ENCODE measurements around the gene MYO9B.

MYO9B gene

GRCh38 chr19:17125062-17125727 lies 49.6 kb downstream of the MYO9B start:
- peaks cover 4% of the 10 kb centered on the region for H3K4me1 ChIP-seq (ENCODE audit: insufficient read depth, poor library complexity, severe bottlenecking)
- no peak overlapping the region for H3K27ac ChIP-seq (ENCODE audit: poor library complexity, severe bottlenecking)
- H3K27me3 ChIP-seq (ENCODE audit: insufficient read depth, poor library complexity, severe bottlenecking), result no peaks in the 10 kb centered on the region
- H3K9me3 ChIP-seq (ENCODE audit: severe bottlenecking), result no peaks in the 10 kb centered on the region
- no peak overlapping the region for H3K4me3 ChIP-seq (ENCODE audit: severe bottlenecking)
- ATAC-seq (ENCODE audit: low read depth) (no peak), DNase-seq (ENCODE audit: low spot score) (no peak)
- no peaks in the 10 kb centered on the region; the same call in 1 of the 2 replicates for H3K36me3 ChIP-seq (ENCODE audit: low read depth)
- no peak for TF ChIP-seq CTCF (IDR thresholded peaks at IDR 0.05; ENCODE audit: poor library complexity, severe bottlenecking)

GRCh38 chr19:17125728-17126677 lies 50.4 kb downstream of the MYO9B start:
- Histone ChIP-seq H3K9me3 (ENCODE audit: severe bottlenecking) (no peaks in the 10 kb centered on the region), H3K27ac (ENCODE audit: poor library complexity, severe bottlenecking) (no peak overlapping the region), H3K36me3 (ENCODE audit: low read depth) (no peaks in the 10 kb centered on the region; the same call in 1 of the 2 replicates), H3K4me3 (ENCODE audit: severe bottlenecking) (no peak overlapping the region), H3K4me1 (ENCODE audit: insufficient read depth, poor library complexity, severe bottlenecking) (peaks cover 4% of the 10 kb centered on the region), H3K27me3 (ENCODE audit: insufficient read depth, poor library complexity, severe bottlenecking) (no peaks in the 10 kb centered on the region)
- ATAC-seq (ENCODE audit: low read depth) (0 out of 3 replicates have a peak, but pooled peaks have one; percentile 19), DNase-seq (ENCODE audit: low spot score) (no peak)
- no peak for TF ChIP-seq CTCF (IDR thresholded peaks at IDR 0.05; ENCODE audit: poor library complexity, severe bottlenecking)

- DNase-seq (ENCODE audit: low spot score), result no peak
- H3K27me3 ChIP-seq (ENCODE audit: insufficient read depth, poor library complexity, severe bottlenecking), result no peaks in the 10 kb centered on the region
- TF ChIP-seq CTCF (IDR thresholded peaks at IDR 0.05; ENCODE audit: poor library complexity, severe bottlenecking), result no peak
- no peak overlapping the region for H3K27ac ChIP-seq (ENCODE audit: poor library complexity, severe bottlenecking)
- H3K9me3 ChIP-seq (ENCODE audit: severe bottlenecking), result no peaks in the 10 kb centered on the region
- H3K4me1 ChIP-seq (ENCODE audit: insufficient read depth, poor library complexity, severe bottlenecking), result peaks cover 4% of the 10 kb centered on the region
- H3K36me3 ChIP-seq (ENCODE audit: low read depth), result no peaks in the 10 kb centered on the region; the same call in 1 of the 2 replicates
- no peak for ATAC-seq (ENCODE audit: low read depth)
- H3K4me3 ChIP-seq (ENCODE audit: severe bottlenecking), result no peak overlapping the region
Observed at GRCh38 chr19:17127671-17128070, 52.1 kb downstream of the MYO9B start.

GRCh38 chr19:17128403-17128802 lies 52.8 kb downstream of the MYO9B start:
- ATAC-seq (ENCODE audit: low read depth) (no peak), DNase-seq (ENCODE audit: low spot score) (no peak)
- no peak overlapping the region for H3K27ac ChIP-seq (ENCODE audit: poor library complexity, severe bottlenecking)
- no peaks in the 10 kb centered on the region for H3K36me3 ChIP-seq (ENCODE audit: low read depth)
- peaks cover 4% of the 10 kb centered on the region for H3K4me1 ChIP-seq (ENCODE audit: insufficient read depth, poor library complexity, severe bottlenecking)
- TF ChIP-seq CTCF (IDR thresholded peaks at IDR 0.05; ENCODE audit: poor library complexity, severe bottlenecking), result no peak
- no peaks in the 10 kb centered on the region for H3K27me3 ChIP-seq (ENCODE audit: insufficient read depth, poor library complexity, severe bottlenecking)
- no peaks in the 10 kb centered on the region for H3K9me3 ChIP-seq (ENCODE audit: severe bottlenecking)
- no peak overlapping the region for H3K4me3 ChIP-seq (ENCODE audit: severe bottlenecking)

Data from RWPE2 (cell line).